ENCODE measurements around the gene KDM4C. TPM values are rescaled to one million over a fixed set of nuclear protein-coding genes. Genes with fewer than 3 reads are reported as not detected.

The KDM4C gene
- total and polyA plus RNA-seq, 2 donors (not counting 1 experiment from before 2014, with no cell fraction given): 49.7 to 141 TPM

DNA sequence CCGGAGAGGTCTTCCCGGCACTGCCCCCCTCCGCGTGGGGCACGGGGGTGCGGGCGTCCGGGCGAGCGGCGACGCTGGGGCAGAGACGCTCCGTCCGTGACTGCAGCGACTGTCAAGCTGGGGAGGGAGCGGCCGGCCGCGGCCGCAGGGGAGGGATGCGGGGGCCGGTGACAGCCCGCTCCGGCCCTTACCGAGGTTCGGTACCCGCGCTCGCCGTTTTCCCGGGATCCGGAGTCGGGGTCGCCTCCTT lies 400 bp downstream of the KDM4C start:
- peak; percentile 8 for ATAC-seq (ENCODE audit: low read depth)
- Histone ChIP-seq H3K4me1 (ENCODE audit: control insufficient read depth in 2 of 2, insufficient read depth in 2 of 2, low read length in 2 of 2) (peaks cover 29 to 35% of the 10 kb centered on the region in 2 donors), H3K4me2 (replicated peaks; ENCODE audit: low read depth, low read length, poor library complexity, severe bottlenecking) (peak overlapping the region; percentile 77), H3K27me3 (replicated peaks in 1 of 4; ENCODE audit: control extremely low read depth in 1 of 4, control insufficient read depth in 3 of 4, insufficient read depth in 4 of 4, low read length in 3 of 4) (no peaks in the 10 kb centered on the region), H3K9ac (ENCODE audit: low read length) (peak overlapping the region; percentile 96), H3K27ac (ENCODE audit: low read length in 2 of 2) (peak overlapping the region; percentile 94 to 100), H3K4me3 (ENCODE audit: control extremely low read depth in 1 of 5, extremely low read depth in 1 of 5, insufficient read depth in 1 of 5, low read depth in 2 of 5, low read length in 4 of 5) (peak overlapping the region; percentile 74 to 98 (median 96)), H4K20me1 (ENCODE audit: control insufficient read depth, insufficient read depth, low read length, poor library complexity, severe bottlenecking) (peaks cover 26% of the 10 kb centered on the region), H2AFZ (ENCODE audit: insufficient read depth, low read depth, low read length, poor library complexity, severe bottlenecking) (peak overlapping the region; percentile 91), H3K9me3 (ENCODE audit: control extremely low read depth in 1 of 3, control insufficient read depth in 2 of 3, insufficient read depth in 1 of 3, low read length in 2 of 3) (no peaks in the 10 kb centered on the region), H3K36me3 (replicated peaks in 1 of 2; ENCODE audit: control extremely low read depth in 1 of 2, control insufficient read depth in 1 of 2, extremely low read depth in 1 of 2, insufficient read depth in 2 of 2, low read length in 1 of 2) (no peaks in the 10 kb centered on the region), H3K79me2 (ENCODE audit: control insufficient read depth, insufficient read depth, low read length) (peaks cover 75% of the 10 kb centered on the region)
- Mint-ChIP-seq H3K4me3 (peak overlapping the region; percentile 100), H3K9me3 (ENCODE audit: insufficient read depth) (peaks cover 2% of the 10 kb centered on the region), H3K27ac (peak overlapping the region; percentile 100), H3K27me3 (no peaks in the 10 kb centered on the region), H3K4me1 (peaks cover 37% of the 10 kb centered on the region)
- ChIA-PET CTCF (interaction anchor here (0.6 to 2.6 kb wide), 9 partner anchors 17 to 173 kb away, joined by 3 to 6 read pairs (median 3); no protein-coding TSS in a partner anchor), POLR2A (interaction anchor here (0.6 to 5.9 kb wide), 15 partner anchors 10 to 1162 kb away, joined by 3 to 116 read pairs (median 5); partner anchors contain the start of gene UHRF2)
- DNase-seq: no peak
- WGBS (ENCODE audit: insufficient coverage): under 1% methylated on average over 35 of the region's 35 CpGs
- TF ChIP-seq CTCF (IDR thresholded peaks at IDR 0.05) (no peak), EZH2 (IDR thresholded peaks at IDR 0.05; ENCODE audit: borderline replicate concordance, insufficient read depth, low read depth, low read length, poor library complexity, severe bottlenecking) (no peak)
- intact Hi-C loops (cut with micrococcal nuclease): loop anchor here (1.0 to 10.0 kb wide), 3 partner anchors 8 to 1321 kb away; partner anchors contain the start of gene PLGRKT

- DNase-seq: peak; percentile 79
- peak overlapping the region; percentile 94 to 100 for H3K27ac ChIP-seq (ENCODE audit: low read length in 2 of 2)
- H2AFZ ChIP-seq (ENCODE audit: insufficient read depth, low read depth, low read length, poor library complexity, severe bottlenecking): peak overlapping the region; percentile 91
- ATAC-seq (ENCODE audit: low read depth): peak; percentile 9
- H4K20me1 ChIP-seq (ENCODE audit: control insufficient read depth, insufficient read depth, low read length, poor library complexity, severe bottlenecking): peaks cover 31% of the 10 kb centered on the region
- H3K27me3 ChIP-seq (replicated peaks in 1 of 4; ENCODE audit: control extremely low read depth in 1 of 4, control insufficient read depth in 3 of 4, insufficient read depth in 4 of 4, low read length in 3 of 4): no peaks in the 10 kb centered on the region
- WGBS (ENCODE audit: insufficient coverage): under 1% methylated on average over 38 of the region's 42 CpGs
- no peak for TF ChIP-seq CTCF (IDR thresholded peaks at IDR 0.05)
- TF ChIP-seq EZH2 (IDR thresholded peaks at IDR 0.05; ENCODE audit: borderline replicate concordance, insufficient read depth, low read depth, low read length, poor library complexity, severe bottlenecking): no peak
- ChIA-PET CTCF (interaction anchor here (0.6 to 2.6 kb wide), 10 partner anchors 9 to 173 kb away, joined by 3 to 7 read pairs (median 3); no protein-coding TSS in a partner anchor), POLR2A (interaction anchor here (0.9 to 5.9 kb wide), 10 partner anchors 10 to 346 kb away, joined by 3 to 116 read pairs (median 16); partner anchors contain the start of gene UHRF2)
- peaks cover 41% of the 10 kb centered on the region for H3K4me1 Mint-ChIP-seq
- peak overlapping the region; percentile 100 for H3K4me3 Mint-ChIP-seq
- H3K9me3 Mint-ChIP-seq (ENCODE audit: insufficient read depth): peaks cover 3% of the 10 kb centered on the region
- intact Hi-C loops (cut with micrococcal nuclease): loop anchor here (1.0 to 10.0 kb wide), 3 partner anchors 8 to 1321 kb away; partner anchors contain the start of gene PLGRKT
- H3K27ac Mint-ChIP-seq: peak overlapping the region; percentile 97
- H3K79me2 ChIP-seq (ENCODE audit: control insufficient read depth, insufficient read depth, low read length): peaks cover 75% of the 10 kb centered on the region
- H3K36me3 ChIP-seq (replicated peaks in 1 of 2; ENCODE audit: control extremely low read depth in 1 of 2, control insufficient read depth in 1 of 2, extremely low read depth in 1 of 2, insufficient read depth in 2 of 2, low read length in 1 of 2): no peaks in the 10 kb centered on the region
- no peaks in the 10 kb centered on the region for H3K27me3 Mint-ChIP-seq
- peak overlapping the region; percentile 74 to 98 (median 96) for H3K4me3 ChIP-seq (ENCODE audit: control extremely low read depth in 1 of 5, extremely low read depth in 1 of 5, insufficient read depth in 1 of 5, low read depth in 2 of 5, low read length in 4 of 5)
- H3K9me3 ChIP-seq (ENCODE audit: control extremely low read depth in 1 of 3, control insufficient read depth in 2 of 3, insufficient read depth in 1 of 3, low read length in 2 of 3): peaks cover 0 to 2% (median 0%) of the 10 kb centered on the region in 3 donors
- peaks cover 29 to 35% of the 10 kb centered on the region in 2 donors for H3K4me1 ChIP-seq (ENCODE audit: control insufficient read depth in 2 of 2, insufficient read depth in 2 of 2, low read length in 2 of 2)
- H3K9ac ChIP-seq (ENCODE audit: low read length): peak overlapping the region; percentile 96
- H3K4me2 ChIP-seq (replicated peaks; ENCODE audit: low read depth, low read length, poor library complexity, severe bottlenecking): peak overlapping the region; percentile 77
Observed at GRCh38 chr9:6758498-6759184, 868 bp downstream of the KDM4C start.
